Right renal cortex interstitium (tissue), 3 donors: ENCODE results near the gene HPCAL1. TPM values are rescaled to one million over a fixed set of nuclear protein-coding genes. Genes with fewer than 3 reads are reported as not detected.
"Not testable (repeated sequence)": the region's sequence is repeated elsewhere in the genome, so short reads cannot be mapped to it uniquely, and the experiment has no call there.

ENCODE experiments used
- DNase-seq, 3 donors: peaks; one replicate each; pipeline ENCODE4 v3.0.0-alpha.2; 2013; ENCODE audit warnings: low read depth in 3 of 3, low spot score in 2 of 3
- polyA plus RNA-seq, 3 donors: library from polyadenylated mRNA; unstranded; fragments of 120-200 nt; gene quantifications; one replicate each; pipeline ENCODE4 v1.2.1, GENCODE V29; 2013; ENCODE audit not compliant: insufficient read length in 3 of 3

Gene HPCAL1
- polyA plus RNA-seq, 3 donors: 21.5 to 29.6 (median 22.8) TPM

- DNase-seq: no peak
Measured at GRCh38 chr2:10449838-10450691, 147.4 kb downstream of the HPCAL1 start.

DNA sequence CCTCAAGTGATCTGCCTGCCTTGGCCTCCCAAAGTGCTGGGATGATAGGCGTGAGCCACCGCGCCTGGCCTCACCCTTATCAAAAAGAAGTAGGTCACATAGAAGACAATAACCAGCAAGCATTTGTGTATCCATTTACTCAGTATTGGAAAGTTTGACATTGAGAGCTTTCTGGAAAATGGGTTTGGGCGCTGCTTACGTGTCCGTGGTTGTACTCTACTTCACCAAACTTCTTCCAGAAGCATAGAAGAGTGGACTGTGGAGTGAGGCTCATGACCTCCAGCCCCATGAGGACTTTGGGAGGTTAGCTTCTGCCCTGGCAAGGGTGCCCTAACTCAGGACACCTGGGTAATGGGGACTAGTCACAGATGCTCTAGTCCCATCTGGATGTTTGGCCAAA, 149.1 kb downstream of the HPCAL1 start:
- DNase-seq: no peak

DNA sequence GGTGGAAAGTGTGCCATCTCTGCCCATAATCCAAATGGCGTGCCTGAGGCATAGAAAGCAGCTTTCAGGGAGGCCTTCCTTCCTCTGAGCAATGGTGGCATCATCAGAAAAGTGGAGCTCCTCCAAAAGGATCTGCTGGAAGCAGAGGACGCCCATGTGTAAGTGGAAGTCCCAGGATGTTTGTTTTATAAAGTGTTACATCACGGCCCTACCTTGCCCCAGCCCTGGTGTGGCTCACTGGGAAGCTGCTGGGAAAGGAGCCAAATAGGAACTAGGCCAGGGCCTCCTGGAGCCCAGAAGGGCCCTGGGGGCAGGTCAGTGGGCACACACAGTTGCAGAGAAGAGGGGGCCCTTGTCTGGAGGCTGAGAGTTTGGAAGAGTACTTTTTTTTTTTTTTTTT, 149.6 kb downstream of the HPCAL1 start:
- no peak for DNase-seq

GRCh38 chr2:10452956-10453904, 150.5 kb downstream of the HPCAL1 start:
- DNase-seq: no peak

- DNase-seq: no peak
Measured at GRCh38 chr2:10453905-10454298, 151.2 kb downstream of the HPCAL1 start.

GRCh38 chr2:10454505-10454904, 151.8 kb downstream of the HPCAL1 start:
- DNase-seq: no peak

GRCh38 chr2:10457195-10457594, 154.5 kb downstream of the HPCAL1 start:
- not testable (repeated sequence) for DNase-seq

- DNase-seq: no peak
Measured at GRCh38 chr2:10457846-10458598, 155.3 kb downstream of the HPCAL1 start.

- DNase-seq: no peak
Measured at GRCh38 chr2:10460366-10460796, 157.7 kb downstream of the HPCAL1 start.

GRCh38 chr2:10462178-10463083, 159.7 kb downstream of the HPCAL1 start:
- no peak for DNase-seq

- no peak for DNase-seq
Measured at GRCh38 chr2:10465910-10466309, 163.2 kb downstream of the HPCAL1 start.

DNA sequence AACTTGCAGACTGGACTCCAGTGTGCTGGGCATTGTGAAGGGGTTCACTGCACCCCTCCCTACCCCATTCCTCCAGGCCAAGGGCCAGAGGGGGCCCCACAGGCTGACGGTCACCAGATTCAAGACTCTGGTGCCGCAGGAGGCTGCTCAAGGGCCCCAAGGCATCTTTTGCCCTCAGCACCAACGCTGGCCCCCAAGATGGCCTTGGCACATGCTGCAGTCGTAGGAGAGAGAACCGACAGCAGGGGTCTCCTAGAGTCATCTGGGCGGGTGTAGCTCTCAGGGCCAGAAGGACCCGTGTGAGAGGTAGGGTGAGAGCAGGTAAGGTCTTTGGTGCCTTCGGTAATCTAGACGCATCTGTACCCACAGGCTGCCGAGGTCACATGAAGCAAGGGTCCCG, 164.1 kb downstream of the HPCAL1 start:
- DNase-seq: no peak

- no peak for DNase-seq
Measured at GRCh38 chr2:10467401-10467800, 164.7 kb downstream of the HPCAL1 start.

GRCh38 chr2:10469301-10469700, 166.6 kb downstream of the HPCAL1 start:
- no peak for DNase-seq

DNA sequence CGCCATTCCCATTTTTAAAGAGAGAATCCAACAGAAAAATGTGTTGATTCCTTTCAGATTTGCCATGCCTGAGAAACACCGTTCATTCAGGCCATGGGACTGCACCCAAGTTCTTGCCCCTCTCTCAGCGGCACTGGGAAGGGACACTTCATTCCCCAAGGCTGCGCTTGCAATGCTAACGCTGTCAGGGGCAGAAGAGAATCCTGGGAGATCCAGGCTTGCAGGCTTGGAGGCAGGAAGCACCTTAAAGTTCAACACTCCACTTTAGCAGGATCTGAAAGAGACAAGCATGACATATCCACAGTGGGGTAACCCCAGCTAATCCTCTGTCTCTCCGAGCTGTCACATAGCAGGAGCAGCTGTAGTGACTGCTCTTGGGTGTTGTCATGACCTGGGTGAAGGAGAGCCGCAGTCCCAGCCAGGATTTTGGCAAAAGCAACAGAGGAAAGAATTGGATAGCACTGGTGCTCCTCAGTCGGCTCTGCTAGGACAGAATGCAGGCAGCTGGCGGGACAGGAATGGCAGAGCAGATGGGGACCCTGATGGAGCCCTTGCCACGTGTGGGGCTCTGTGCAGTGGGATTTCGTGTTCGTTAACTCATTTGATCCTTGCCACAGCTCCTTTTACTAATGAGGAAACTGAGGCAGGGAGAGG, 167.4 kb downstream of the HPCAL1 start:
- no peak for DNase-seq

DNA sequence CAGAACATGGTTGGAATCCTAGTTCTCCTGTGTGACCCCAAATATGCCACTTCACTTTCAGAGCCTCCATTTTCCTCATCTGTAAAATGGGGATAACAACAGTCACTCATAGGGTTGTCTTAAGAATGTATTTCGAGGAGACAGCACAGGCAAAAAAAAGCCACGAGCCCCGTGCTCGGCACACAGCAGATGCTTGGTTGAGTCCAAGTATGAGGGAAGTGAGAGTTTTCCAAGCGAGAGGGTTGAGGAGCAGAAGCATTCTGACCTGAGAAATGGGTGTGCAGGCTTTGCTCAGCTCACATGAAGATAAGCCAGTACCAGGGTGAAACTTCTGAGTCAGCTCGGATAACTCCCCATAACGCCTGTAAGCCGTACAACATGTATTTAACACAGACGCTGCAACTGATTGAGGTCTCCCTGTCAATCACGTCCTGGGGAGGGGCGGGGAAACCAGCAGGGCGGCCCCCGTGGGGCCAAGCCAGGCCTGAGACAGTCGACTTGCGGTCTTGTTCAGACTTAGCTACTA, 168.4 kb downstream of the HPCAL1 start:
- no peak for DNase-seq

DNA sequence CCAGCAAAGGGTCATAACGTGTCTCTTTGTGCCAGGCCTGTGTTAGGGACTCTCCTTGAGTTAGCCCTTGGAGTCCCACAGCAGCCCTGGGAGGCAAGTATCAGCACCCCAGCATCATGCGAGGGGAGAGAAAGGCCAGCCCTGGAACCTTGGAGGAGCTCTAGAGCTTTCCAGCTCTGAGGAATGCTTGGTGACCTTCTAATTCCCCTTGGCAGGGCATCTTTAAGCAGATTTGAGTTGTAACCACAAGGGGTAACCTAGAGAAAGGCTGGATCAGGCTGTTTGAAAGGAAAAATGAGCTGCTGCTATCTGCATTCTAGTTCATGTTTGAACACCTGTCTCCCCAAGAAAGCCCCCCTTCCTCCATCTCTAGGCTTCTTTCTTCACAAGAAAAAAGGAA, 169.3 kb downstream of the HPCAL1 start:
- no peak for DNase-seq

DNA sequence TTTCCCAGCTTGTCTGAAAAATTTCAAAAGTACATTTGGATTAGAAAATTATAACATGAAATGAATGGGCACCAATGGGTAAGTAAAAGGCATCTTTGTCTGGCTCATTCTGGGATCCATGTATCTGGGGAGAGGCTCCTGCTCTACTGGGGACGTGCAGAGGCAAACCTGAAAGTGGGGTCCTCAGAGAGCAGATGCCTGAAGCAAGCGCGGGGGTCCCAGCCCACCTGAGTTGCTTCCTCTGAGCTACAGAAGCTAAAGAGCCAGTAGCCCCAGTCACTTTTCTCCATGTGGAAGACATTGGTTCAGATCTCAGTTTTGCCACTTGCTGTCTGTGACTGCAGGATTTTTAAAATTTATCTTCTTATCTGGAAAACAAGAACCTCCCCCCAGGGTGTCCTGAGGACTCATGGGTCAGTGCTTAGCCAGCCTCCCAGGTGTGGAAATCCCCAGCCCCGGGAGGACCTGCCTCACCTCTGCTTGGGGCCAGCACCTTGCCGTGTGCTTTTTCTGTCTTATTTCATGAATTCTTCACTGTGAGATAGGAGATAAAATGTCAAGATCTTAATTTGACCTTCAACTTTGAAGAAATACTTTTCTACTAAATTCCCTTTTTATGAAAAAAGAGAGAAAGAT, 170.5 kb downstream of the HPCAL1 start:
- DNase-seq: no peak
